Measurements from ENCODE around the gene TASOR2.

The TASOR2 gene

GRCh38 chr10:5656737-5657579 lies 27.7 kb upstream of the TASOR2 start:
- no peak for FAIRE-seq

GRCh38 chr10:5658871-5659618 lies 25.6 kb upstream of the TASOR2 start:
- FAIRE-seq: no peak

GRCh38 chr10:5659702-5660528 lies 24.7 kb upstream of the TASOR2 start:
- no peak for FAIRE-seq

- no peak for FAIRE-seq
Observed at GRCh38 chr10:5661043-5661442, 23.6 kb upstream of the TASOR2 start.

DNA sequence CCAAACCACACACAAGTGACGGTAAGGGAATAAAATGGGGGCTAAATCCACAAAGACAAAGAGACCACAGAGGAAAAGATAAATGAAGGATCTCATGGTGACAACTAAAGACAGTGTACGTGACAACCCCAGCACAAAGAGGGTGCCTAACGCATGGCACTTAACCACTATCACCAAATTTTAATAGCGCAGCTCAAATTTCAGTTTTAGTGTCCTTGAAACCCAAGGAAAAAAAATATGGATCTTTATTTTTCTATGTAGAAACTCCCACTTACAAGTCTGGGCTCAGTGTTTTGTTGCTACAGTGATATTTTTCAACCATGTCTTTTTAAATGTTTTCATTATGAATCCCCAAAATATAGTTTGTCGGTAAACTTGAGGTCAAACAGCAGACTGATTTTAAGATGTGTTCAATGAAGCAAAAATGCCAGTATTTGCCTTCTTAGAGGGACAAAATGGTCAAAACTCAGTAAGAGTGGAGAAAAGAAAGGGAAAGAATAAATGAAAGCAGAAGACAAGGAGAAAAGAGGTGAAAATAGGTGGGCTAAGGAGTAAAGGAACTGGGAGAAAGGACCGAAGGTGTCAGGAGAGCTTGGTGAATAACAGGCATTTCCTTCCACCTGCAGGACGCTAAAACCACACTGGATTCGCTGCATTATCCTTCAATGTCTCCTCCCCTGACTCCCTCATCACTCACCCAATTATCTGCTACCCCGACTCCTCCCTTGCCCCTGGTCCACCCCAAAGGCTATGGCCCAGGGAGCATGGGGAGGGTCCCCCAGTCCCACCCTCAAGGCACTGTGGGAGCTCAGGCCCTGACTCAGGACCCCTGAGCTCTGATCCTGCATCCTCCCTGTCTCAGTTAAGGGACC lies 21.7 kb upstream of the TASOR2 start:
- FAIRE-seq: no peak

- FAIRE-seq: no peak
Observed at GRCh38 chr10:5663692-5664427, 20.8 kb upstream of the TASOR2 start.

DNA sequence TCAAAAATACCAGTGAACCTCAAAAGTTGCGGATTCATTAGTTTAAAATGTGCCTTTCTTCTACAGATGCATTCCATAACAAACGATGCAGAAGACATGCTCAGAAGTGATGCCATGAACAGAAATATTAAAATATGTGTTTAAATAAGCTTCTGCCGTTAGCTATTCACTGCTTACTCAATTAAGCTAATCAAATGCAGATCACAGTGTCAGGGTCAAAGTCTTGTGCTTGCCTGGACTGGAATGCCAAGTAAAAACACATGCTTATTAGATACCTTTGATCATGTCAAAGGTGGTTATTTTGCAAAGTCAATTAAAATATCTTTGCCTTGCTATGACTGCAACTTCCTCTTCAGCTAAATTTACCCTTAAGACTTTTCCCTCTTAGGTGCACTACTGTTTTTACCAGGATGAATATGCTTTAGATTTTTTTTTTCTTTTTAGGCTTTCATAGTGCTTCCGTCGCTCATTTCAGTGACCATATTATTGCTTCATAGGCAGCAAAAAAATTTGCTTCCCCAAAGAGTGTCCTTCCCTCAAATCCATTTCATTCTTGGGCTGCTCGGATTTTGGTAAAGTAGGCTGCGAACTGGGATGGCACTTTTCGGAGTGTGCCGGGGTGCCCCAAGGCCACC lies 19.1 kb upstream of the TASOR2 start:
- no peak for FAIRE-seq

- FAIRE-seq: no peak
Observed at GRCh38 chr10:5666008-5666840, 18.4 kb upstream of the TASOR2 start, which contains the start of gene ASB13. TSS of gene ASB13 (minus strand) at chr10:5666595. CDS start at chr10:5666551, 44 bp downstream.

DNA sequence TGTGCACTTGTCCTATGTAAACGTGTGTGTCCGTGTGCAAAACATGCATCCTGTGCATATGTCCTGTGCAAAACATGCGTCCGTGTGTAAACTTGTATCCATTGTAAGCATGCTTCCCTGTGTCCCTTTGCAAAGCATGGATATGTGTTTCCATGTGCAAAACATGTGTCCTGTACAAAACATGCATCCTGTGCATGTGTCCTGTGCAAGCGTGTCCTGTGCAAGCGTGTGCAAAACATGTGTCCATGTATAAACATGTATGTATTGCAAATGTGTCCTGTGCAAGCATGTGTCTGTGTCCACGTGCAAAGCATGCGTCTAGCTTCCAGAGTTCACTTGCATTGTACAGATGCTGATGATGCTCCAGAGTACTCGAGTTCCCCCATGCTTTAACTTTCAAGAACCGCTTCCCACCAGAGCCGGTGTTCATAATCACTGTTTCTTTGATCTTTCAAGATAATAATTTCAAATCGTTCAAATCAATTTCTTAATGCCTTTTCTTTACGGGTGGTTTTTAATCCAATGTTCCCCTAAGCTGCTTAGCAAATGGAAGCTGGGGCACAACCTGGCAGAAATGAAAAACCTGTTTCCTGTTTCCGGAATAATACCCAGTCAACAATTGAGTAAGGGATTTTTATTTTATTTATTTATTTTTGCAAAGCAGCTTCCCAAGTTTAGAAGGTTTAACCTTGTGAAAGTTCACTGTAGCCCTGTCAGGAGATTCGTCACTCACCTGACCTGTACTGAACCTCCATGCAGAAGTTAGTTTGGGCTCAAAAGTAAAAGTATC lies 17.6 kb upstream of the TASOR2 start:
- no peak for FAIRE-seq

DNA sequence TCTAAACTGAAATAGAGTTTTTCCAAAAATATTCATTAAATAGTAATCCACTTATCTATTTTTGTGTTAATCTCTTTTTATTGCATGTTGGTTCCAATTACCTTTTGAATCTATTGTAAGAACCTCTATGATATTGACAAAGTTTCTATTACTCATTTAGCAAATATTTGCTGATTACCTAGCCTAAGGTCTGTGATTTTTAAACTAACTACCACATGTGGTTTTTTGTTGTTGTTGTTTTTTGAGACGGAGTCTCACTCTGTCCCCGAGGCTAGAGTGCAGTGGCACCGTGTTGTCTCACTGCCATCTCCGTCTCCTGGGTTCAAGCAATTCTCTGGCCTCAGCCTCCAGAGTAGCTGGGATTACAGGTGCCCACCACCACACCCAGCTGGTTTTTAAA lies 16.2 kb upstream of the TASOR2 start:
- no peak for FAIRE-seq

GRCh38 chr10:5669604-5670003 lies 15.0 kb upstream of the TASOR2 start:
- no peak for FAIRE-seq

GRCh38 chr10:5670662-5671375 lies 13.8 kb upstream of the TASOR2 start:
- no peak for FAIRE-seq

GRCh38 chr10:5678397-5679036 lies 6.1 kb upstream of the TASOR2 start:
- FAIRE-seq: no peak

- FAIRE-seq: no peak
Observed at GRCh38 chr10:5679037-5679435, 5.6 kb upstream of the TASOR2 start.

DNA sequence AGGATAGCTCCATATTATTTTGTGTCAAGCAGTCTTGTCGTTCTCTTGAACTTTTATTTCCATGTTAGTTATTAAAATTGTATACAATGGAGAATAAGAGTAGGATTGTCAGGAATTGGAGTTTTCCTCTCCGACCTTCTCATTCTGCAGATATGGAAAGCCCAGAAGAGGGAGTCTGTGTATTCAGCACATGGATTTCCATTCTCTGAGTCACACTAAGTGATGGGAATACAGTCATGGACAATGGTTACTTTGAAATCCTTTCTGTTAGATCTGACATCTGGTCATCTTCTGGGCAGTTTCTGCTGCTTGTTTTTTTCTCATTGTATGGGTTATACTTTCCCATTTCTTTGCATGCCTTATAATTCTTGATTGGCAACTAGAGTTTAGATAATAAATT lies 5.0 kb upstream of the TASOR2 start:
- FAIRE-seq: no peak

- FAIRE-seq: no peak
Observed at GRCh38 chr10:5681930-5682329, 2.7 kb upstream of the TASOR2 start.

- FAIRE-seq: no peak
Observed at GRCh38 chr10:5683065-5683464, 1.6 kb upstream of the TASOR2 start.

Data from islet of Langerhans (tissue), 1 donor.